ENCODE results near the gene SLC25A44.

DNA sequence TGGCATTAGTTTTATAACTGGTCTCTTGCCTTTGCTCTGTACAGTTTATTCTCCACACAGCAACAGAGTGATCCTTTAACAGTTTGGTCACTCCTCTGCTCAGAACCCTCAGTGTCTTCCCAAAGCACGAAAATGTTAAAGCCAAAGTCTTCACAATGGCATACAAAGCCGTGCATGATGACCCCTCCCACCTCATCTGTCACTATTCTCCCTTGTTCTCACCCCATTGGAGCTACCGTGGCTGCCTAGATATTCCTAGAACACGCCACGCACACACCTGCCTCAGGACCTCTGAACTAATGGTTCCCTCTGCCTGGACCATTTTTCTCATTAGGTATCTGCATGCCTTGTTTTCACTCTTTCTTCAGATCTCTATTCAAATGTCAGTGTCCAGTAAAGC is 49.2 kb upstream of the SLC25A44 start:
- TF ChIP-seq, protein P1, sequence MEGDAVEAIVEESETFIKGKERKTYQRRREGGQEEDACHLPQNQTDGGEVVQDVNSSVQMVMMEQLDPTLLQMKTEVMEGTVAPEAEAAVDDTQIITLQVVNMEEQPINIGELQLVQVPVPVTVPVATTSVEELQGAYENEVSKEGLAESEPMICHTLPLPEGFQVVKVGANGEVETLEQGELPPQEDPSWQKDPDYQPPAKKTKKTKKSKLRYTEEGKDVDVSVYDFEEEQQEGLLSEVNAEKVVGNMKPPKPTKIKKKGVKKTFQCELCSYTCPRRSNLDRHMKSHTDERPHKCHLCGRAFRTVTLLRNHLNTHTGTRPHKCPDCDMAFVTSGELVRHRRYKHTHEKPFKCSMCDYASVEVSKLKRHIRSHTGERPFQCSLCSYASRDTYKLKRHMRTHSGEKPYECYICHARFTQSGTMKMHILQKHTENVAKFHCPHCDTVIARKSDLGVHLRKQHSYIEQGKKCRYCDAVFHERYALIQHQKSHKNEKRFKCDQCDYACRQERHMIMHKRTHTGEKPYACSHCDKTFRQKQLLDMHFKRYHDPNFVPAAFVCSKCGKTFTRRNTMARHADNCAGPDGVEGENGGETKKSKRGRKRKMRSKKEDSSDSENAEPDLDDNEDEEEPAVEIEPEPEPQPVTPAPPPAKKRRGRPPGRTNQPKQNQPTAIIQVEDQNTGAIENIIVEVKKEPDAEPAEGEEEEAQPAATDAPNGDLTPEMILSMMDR (IDR thresholded peaks at IDR 0.05; ENCODE audit: low read depth, low read length, poor library complexity, severe bottlenecking) = no peak
- no peak for TF ChIP-seq EZH2phosphoT487 (IDR thresholded peaks at IDR 0.05; ENCODE audit: borderline replicate concordance, low read length)

Measured in DOHH2 (cell line).